Stimulated activated CD8-positive, alpha-beta memory T cell treated with anti-CD3 and anti-CD28 coated beads, Interleukin-7, amount 100 ng/mL, for 24 hours (primary cell): ENCODE results near the gene WNK1.

Experiments used
- DNase-seq: peaks from one replicate; pipeline ENCODE4 v3.0.0-alpha.2; 2020; ENCODE audit warnings: low read depth

WNK1 gene

DNA sequence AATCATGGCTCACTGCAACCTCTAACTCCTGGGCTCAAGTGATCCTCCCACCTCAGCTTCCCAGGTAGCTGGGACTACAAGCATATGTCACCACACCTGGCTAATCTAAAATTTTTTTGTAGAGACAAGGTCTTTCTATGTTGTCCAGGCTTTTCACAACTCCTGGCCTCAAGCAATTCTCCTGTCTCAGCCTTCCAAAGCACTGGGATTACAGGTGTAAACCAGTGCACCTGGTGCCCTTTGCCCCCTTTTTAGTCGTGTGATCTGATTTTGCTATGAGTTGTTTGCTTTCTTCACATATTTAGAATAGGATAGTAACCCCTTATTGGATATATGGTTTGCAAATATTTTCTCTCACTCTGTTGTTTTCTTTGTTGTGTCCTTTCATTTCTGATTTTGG, 198.8 kb downstream of the WNK1 start:
- no peak for DNase-seq

DNA sequence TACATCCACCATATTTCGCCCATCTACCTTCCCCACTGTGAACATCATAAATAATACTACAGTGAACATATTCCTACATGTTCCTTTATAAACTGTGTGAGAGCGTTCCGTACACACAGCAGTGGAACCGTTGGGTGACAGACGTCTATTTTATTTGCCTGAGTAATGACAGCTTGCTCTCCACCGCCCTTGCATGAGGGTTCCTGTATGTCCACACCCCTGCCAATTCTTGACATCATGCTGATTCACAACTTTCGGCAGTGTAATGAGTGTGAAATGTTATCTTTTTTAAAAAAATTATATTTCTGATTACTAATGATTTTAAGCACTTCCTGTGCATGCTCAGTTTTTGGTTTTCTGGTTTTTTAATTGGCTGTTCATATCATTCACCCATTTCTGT, 201.4 kb downstream of the WNK1 start:
- no peak for DNase-seq

DNA sequence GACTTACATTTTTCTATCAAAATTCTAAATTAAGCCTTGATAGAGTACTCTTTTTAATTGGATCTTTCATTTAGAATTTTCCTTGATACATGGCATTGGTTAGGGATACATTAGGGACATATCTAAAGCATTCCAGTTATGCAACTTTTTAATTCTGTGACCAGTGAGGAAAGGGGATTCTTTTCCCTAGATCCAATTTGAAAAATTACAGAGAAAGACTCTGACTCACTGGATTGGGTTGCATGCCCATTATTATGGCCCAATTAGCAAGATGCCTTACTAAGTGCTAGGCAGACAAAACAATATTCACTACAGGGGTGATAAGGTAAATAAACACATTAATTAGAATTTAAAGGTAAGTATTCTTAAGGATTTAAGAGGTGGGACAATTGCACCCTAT, 202.4 kb downstream of the WNK1 start:
- DNase-seq: no peak

DNA sequence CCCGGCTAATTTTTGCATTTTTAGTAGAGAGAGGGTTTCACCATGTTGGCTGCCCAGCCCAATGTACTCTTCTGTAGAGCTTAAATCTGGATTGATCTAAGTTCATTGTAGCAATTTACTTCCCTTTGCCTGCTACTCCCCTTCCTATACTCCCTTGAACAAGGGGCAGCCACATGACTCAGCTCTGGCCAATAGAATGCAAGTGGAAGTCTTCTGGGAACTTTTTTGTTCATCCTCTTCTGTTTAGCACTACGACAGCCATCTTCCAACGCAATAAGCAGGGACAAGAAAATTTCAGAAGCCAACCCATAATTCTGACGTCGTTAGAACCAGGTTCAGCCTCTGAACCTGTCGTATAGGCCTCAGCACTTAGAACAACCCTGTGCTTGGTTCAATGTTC, 203.6 kb downstream of the WNK1 start:
- DNase-seq: no peak

DNA sequence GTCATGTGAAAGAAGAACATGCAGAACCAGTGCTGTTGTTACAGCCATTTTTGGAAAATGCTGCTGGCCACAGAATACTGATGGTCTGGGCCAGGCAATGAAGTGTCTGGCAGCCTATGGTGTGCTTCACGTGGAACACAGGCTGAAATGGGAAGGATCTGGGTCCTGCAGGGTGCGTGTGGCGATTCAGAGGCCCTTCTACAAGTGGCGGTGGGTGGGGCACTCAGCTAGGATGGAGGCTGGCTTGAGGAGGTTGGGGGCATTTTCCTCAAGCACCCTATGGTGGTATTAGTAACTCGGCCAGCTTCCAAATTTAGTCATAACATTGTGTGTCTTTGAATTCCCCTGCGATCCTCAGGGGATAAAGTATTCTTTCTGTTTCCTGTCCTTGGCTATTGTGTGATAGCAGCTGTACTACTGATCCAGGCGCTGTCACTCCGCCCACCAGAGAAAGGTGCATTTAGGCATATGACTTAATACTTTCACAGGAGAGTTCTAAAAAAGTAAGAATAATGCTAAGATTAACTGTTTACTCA, 206.3 kb downstream of the WNK1 start:
- no peak for DNase-seq
